HG03066 (cell line): ENCODE data around the gene TEC.
A peak's percentile ranks its signal among the peaks of the same experiment; 100 is the strongest.

ENCODE experiments used
- ATAC-seq: cut with Tn5 transposase; IDR thresholded peaks from one replicate; pipeline ENCODE4 v1.9.1; 2021; ENCODE audit warnings: low read depth; ENCODE audit not compliant: unreplicated experiment

TEC gene

GRCh38 chr4:48130100-48130499, 139.5 kb downstream of the TEC start:
- ATAC-seq, result no peak

- no peak for ATAC-seq
Observed at GRCh38 chr4:48129307-48130014, 140.2 kb downstream of the TEC start.

- ATAC-seq, result peak; percentile 80
Observed at GRCh38 chr4:48127682-48128404, 141.8 kb downstream of the TEC start.

GRCh38 chr4:48127231-48127630, 142.4 kb downstream of the TEC start:
- ATAC-seq, result no peak

- ATAC-seq, result no peak
Observed at GRCh38 chr4:48126621-48127020, 143.0 kb downstream of the TEC start.

GRCh38 chr4:48124870-48125269, 144.8 kb downstream of the TEC start:
- ATAC-seq, result no peak

GRCh38 chr4:48122756-48123155, 146.9 kb downstream of the TEC start:
- ATAC-seq, result no peak

GRCh38 chr4:48121180-48121579, 148.5 kb downstream of the TEC start:
- no peak for ATAC-seq

GRCh38 chr4:48120132-48120531, 149.5 kb downstream of the TEC start:
- no peak for ATAC-seq

- ATAC-seq, result no peak
Observed at GRCh38 chr4:48119646-48120045, 150.0 kb downstream of the TEC start.

- ATAC-seq, result no peak
Observed at GRCh38 chr4:48118081-48118480, 151.6 kb downstream of the TEC start.

GRCh38 chr4:48116582-48116981, 153.1 kb downstream of the TEC start:
- no peak for ATAC-seq

- ATAC-seq, result no peak
Observed at GRCh38 chr4:48114412-48114811, 155.2 kb downstream of the TEC start.

GRCh38 chr4:48112017-48112667, 157.5 kb downstream of the TEC start:
- ATAC-seq, result no peak

GRCh38 chr4:48110452-48110978, 159.1 kb downstream of the TEC start:
- ATAC-seq, result no peak

- peak; percentile 66 for ATAC-seq
Observed at GRCh38 chr4:48109413-48110263, 160.0 kb downstream of the TEC start.

GRCh38 chr4:48108309-48109073, 161.1 kb downstream of the TEC start:
- no peak for ATAC-seq

- no peak for ATAC-seq
Observed at GRCh38 chr4:48105230-48105629, 164.4 kb downstream of the TEC start.

GRCh38 chr4:48103483-48104139, 166.0 kb downstream of the TEC start:
- ATAC-seq, result no peak
